Measurements from ENCODE around the gene PCSK9. TPM values are rescaled to one million over a fixed set of nuclear protein-coding genes. Genes with fewer than 3 reads are reported as not detected.

Gene PCSK9
- total and polyA plus RNA-seq, 2 experiments from 2014 or later: 77.6 to 327 TPM

DNA sequence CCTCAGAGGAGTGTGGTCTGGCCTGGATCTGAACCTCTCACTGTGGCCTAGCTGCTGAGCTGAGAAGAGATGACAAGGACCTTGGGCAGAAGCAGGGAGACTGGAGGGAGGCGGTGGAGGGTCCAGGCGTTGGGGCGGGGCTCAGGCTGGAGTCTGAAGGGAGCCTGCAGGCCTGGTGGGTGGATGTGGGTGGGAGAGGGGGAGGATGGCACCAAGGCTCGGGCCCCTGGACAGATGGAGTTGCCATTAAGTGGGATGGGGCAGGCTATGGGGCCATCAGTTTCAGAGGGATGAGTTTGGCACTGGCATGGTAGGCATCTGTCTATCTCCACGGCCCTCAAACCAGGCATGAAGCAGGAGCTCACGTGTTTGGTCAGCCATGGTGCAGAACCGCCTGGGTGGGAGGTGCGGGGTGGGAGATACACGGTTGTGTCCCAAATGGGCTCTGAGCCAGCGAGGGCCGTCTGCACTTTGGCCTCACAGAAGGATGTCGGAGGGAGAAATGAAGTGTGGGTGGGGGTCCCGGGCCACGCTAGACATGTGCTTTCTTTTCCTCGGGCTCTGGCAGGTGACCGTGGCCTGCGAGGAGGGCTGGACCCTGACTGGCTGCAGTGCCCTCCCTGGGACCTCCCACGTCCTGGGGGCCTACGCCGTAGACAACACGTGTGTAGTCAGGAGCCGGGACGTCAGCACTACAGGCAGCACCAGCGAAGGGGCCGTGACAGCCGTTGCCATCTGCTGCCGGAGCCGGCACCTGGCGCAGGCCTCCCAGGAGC lies 23.6 kb downstream of the PCSK9 start:
- Histone ChIP-seq H3K4me2 (no peak overlapping the region), H3K27me3 (ENCODE audit: insufficient read depth) (no peaks in the 10 kb centered on the region), H3F3A (replicated peaks; ENCODE audit: low read depth) (peaks cover 61% of the 10 kb centered on the region), H3K4me1 (ENCODE audit: insufficient read depth) (no peaks in the 10 kb centered on the region), H3K36me3 (ENCODE audit: insufficient read depth) (peaks cover 56% of the 10 kb centered on the region), H3K27ac (ENCODE audit: low read depth) (0 out of 2 replicates have a peak overlapping the region, but pooled peaks have one; percentile 55), H3K79me2 (replicated peaks; ENCODE audit: insufficient read depth) (no peaks in the 10 kb centered on the region), H3K9me2 (ENCODE audit: insufficient read depth) (no peaks in the 10 kb centered on the region), H2AFZ (no peak overlapping the region), H4K20me1 (replicated peaks; ENCODE audit: insufficient read depth) (peaks cover 18% of the 10 kb centered on the region), H3K4me3 (no peak overlapping the region)
- no peak for TF ChIP-seq ZNF114 (CRISPR knock-in tag; IDR thresholded peaks at IDR 0.05)
- TF ChIP-seq, protein P1, sequence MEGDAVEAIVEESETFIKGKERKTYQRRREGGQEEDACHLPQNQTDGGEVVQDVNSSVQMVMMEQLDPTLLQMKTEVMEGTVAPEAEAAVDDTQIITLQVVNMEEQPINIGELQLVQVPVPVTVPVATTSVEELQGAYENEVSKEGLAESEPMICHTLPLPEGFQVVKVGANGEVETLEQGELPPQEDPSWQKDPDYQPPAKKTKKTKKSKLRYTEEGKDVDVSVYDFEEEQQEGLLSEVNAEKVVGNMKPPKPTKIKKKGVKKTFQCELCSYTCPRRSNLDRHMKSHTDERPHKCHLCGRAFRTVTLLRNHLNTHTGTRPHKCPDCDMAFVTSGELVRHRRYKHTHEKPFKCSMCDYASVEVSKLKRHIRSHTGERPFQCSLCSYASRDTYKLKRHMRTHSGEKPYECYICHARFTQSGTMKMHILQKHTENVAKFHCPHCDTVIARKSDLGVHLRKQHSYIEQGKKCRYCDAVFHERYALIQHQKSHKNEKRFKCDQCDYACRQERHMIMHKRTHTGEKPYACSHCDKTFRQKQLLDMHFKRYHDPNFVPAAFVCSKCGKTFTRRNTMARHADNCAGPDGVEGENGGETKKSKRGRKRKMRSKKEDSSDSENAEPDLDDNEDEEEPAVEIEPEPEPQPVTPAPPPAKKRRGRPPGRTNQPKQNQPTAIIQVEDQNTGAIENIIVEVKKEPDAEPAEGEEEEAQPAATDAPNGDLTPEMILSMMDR (conservative IDR thresholded peaks at IDR 0.05; ENCODE audit: low read depth in 2 of 2): no peak
- no peak for TF ChIP-seq NANOG (IDR thresholded peaks at IDR 0.05; ENCODE audit: borderline replicate concordance)
- TF ChIP-seq, protein P2, sequence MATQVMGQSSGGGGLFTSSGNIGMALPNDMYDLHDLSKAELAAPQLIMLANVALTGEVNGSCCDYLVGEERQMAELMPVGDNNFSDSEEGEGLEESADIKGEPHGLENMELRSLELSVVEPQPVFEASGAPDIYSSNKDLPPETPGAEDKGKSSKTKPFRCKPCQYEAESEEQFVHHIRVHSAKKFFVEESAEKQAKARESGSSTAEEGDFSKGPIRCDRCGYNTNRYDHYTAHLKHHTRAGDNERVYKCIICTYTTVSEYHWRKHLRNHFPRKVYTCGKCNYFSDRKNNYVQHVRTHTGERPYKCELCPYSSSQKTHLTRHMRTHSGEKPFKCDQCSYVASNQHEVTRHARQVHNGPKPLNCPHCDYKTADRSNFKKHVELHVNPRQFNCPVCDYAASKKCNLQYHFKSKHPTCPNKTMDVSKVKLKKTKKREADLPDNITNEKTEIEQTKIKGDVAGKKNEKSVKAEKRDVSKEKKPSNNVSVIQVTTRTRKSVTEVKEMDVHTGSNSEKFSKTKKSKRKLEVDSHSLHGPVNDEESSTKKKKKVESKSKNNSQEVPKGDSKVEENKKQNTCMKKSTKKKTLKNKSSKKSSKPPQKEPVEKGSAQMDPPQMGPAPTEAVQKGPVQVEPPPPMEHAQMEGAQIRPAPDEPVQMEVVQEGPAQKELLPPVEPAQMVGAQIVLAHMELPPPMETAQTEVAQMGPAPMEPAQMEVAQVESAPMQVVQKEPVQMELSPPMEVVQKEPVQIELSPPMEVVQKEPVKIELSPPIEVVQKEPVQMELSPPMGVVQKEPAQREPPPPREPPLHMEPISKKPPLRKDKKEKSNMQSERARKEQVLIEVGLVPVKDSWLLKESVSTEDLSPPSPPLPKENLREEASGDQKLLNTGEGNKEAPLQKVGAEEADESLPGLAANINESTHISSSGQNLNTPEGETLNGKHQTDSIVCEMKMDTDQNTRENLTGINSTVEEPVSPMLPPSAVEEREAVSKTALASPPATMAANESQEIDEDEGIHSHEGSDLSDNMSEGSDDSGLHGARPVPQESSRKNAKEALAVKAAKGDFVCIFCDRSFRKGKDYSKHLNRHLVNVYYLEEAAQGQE (IDR thresholded peaks at IDR 0.05; ENCODE audit: unreplicated experiment): no peak
- TF ChIP-seq, protein P3, sequence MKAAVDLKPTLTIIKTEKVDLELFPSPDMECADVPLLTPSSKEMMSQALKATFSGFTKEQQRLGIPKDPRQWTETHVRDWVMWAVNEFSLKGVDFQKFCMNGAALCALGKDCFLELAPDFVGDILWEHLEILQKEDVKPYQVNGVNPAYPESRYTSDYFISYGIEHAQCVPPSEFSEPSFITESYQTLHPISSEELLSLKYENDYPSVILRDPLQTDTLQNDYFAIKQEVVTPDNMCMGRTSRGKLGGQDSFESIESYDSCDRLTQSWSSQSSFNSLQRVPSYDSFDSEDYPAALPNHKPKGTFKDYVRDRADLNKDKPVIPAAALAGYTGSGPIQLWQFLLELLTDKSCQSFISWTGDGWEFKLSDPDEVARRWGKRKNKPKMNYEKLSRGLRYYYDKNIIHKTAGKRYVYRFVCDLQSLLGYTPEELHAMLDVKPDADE (IDR thresholded peaks at IDR 0.05): no peak
- TF ChIP-seq JUNB (IDR thresholded peaks at IDR 0.05; ENCODE audit: unreplicated experiment): no peak
- TF ChIP-seq EZH2 (IDR thresholded peaks at IDR 0.05; ENCODE audit: low read depth, unreplicated experiment): no peak
- no peak for TF ChIP-seq ZNF331 (CRISPR knock-in tag; IDR thresholded peaks at IDR 0.05; ENCODE audit: low read depth)
- TF ChIP-seq STAT1 (IDR thresholded peaks at IDR 0.05; ENCODE audit: unreplicated experiment): no peak
- no peak for TF ChIP-seq CREB1 (CRISPR knock-in tag; IDR thresholded peaks at IDR 0.05; ENCODE audit: low read depth)
- TF ChIP-seq EZH2phosphoT487 (IDR thresholded peaks at IDR 0.05; ENCODE audit: unreplicated experiment): no peak
- TF ChIP-seq, protein P4, sequence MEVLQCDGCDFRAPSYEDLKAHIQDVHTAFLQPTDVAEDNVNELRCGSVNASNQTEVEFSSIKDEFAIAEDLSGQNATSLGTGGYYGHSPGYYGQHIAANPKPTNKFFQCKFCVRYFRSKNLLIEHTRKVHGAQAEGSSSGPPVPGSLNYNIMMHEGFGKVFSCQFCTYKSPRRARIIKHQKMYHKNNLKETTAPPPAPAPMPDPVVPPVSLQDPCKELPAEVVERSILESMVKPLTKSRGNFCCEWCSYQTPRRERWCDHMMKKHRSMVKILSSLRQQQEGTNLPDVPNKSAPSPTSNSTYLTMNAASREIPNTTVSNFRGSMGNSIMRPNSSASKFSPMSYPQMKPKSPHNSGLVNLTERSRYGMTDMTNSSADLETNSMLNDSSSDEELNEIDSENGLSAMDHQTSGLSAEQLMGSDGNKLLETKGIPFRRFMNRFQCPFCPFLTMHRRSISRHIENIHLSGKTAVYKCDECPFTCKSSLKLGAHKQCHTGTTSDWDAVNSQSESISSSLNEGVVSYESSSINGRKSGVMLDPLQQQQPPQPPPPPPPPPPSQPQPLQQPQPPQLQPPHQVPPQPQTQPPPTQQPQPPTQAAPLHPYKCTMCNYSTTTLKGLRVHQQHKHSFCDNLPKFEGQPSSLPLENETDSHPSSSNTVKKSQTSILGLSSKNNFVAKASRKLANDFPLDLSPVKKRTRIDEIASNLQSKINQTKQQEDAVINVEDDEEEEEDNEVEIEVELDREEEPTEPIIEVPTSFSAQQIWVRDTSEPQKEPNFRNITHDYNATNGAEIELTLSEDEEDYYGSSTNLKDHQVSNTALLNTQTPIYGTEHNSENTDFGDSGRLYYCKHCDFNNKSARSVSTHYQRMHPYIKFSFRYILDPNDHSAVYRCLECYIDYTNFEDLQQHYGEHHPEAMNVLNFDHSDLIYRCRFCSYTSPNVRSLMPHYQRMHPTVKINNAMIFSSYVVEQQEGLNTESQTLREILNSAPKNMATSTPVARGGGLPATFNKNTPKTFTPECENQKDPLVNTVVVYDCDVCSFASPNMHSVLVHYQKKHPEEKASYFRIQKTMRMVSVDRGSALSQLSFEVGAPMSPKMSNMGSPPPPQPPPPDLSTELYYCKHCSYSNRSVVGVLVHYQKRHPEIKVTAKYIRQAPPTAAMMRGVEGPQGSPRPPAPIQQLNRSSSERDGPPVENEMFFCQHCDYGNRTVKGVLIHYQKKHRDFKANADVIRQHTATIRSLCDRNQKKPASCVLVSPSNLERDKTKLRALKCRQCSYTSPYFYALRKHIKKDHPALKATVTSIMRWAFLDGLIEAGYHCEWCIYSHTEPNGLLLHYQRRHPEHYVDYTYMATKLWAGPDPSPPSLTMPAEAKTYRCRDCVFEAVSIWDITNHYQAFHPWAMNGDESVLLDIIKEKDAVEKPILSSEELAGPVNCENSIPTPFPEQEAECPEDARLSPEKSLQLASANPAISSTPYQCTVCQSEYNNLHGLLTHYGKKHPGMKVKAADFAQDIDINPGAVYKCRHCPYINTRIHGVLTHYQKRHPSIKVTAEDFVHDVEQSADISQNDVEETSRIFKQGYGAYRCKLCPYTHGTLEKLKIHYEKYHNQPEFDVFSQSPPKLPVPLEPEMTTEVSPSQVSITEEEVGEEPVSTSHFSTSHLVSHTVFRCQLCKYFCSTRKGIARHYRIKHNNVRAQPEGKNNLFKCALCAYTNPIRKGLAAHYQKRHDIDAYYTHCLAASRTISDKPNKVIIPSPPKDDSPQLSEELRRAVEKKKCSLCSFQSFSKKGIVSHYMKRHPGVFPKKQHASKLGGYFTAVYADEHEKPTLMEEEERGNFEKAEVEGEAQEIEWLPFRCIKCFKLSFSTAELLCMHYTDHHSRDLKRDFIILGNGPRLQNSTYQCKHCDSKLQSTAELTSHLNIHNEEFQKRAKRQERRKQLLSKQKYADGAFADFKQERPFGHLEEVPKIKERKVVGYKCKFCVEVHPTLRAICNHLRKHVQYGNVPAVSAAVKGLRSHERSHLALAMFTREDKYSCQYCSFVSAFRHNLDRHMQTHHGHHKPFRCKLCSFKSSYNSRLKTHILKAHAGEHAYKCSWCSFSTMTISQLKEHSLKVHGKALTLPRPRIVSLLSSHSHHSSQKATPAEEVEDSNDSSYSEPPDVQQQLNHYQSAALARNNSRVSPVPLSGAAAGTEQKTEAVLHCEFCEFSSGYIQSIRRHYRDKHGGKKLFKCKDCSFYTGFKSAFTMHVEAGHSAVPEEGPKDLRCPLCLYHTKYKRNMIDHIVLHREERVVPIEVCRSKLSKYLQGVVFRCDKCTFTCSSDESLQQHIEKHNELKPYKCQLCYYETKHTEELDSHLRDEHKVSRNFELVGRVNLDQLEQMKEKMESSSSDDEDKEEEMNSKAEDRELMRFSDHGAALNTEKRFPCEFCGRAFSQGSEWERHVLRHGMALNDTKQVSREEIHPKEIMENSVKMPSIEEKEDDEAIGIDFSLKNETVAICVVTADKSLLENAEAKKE (CRISPR knock-in tag; IDR thresholded peaks at IDR 0.05): no peak
- TF ChIP-seq POLR2AphosphoS5 (IDR thresholded peaks at IDR 0.05; ENCODE audit: low read depth): no peak; the same call in 1 of the 2 replicates
- no peaks in the 10 kb centered on the region; the same call in 2 of the 3 replicates for H3K9me3 Mint-ChIP-seq
- H3K4me3 Mint-ChIP-seq: no peak overlapping the region
- DNase-seq (ENCODE audit: low spot score) (no peak), ATAC-seq (no peak)
- peaks cover 45% of the 10 kb centered on the region for H3K36me3 Mint-ChIP-seq (ENCODE audit: low read depth)
- H3K27ac Mint-ChIP-seq: no peak overlapping the region
- H3K4me1 Mint-ChIP-seq: no peaks in the 10 kb centered on the region
- peaks cover 7% of the 10 kb centered on the region for H3K27me3 Mint-ChIP-seq (ENCODE audit: insufficient read depth, low read depth, poor library complexity)
